A549 (cell line): ENCODE data around the gene DNAH11.
"Not testable (repeated sequence)": the region's sequence is repeated elsewhere in the genome, so short reads cannot be mapped to it uniquely, and the experiment has no call there.

Source experiments
- POLR2A ChIP-seq: IDR thresholded peaks from 2 replicates; pipeline ENCODE4 v1.6.1; 2012; ENCODE audit warnings: mild to moderate bottlenecking, low read length
- RCOR1 ChIP-seq: fragments of 150-350 bp; IDR thresholded peaks from 2 replicates; pipeline ENCODE4 v1.6.1; 2014; ENCODE audit warnings: antibody characterized with exemption, low read length, low read depth

- not testable (repeated sequence) for TF ChIP-seq RCOR1, POLR2A
Observed at GRCh38 chr7:21533646-21534045, 9.2 kb upstream of the DNAH11 start.
